HG02973 (cell line): ENCODE results near the gene NCOR2.

ENCODE experiments used
- ATAC-seq: cut with Tn5 transposase; IDR thresholded peaks from one replicate; pipeline ENCODE4 v1.9.1; 2021; ENCODE audit warnings: moderate library complexity; ENCODE audit not compliant: unreplicated experiment

Gene NCOR2

GRCh38 chr12:124561231-124561630 lies 6.2 kb downstream of the NCOR2 start:
- no peak for ATAC-seq

DNA sequence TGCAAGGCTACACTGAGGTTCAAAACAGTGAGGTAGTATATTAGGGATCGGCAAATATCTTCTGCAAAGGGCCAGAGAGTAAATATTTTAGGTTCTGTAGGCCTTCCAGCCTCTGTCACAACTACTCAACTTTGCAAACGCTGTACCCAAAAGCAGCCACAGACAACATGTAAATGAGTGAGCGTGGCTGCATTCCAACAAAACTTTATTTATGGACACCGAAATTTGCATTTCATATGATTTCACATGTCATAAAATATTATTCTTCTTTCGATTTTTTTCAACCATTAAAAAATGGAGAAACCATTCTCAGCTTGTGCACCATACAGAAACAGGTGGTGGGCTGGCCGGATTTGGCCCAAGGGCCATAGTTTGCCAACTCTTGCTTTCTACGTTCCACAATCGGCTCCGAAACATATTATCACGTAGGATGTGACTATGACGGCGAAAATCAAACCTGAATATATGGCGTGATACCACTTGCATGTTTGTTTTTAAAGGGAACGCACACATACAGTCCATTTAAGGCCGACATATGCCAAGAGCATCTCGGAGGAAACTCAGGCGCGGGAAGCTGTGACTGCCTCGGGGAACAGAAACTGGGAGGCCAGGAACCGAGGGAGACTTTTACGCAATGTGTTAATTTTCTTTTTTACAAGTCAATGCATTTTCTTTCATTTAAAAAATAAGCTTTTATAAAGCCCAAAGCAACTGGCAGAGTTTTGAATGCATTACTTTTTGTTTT lies 7.1 kb downstream of the NCOR2 start:
- no peak for ATAC-seq

- no peak for ATAC-seq
Observed at GRCh38 chr12:124559182-124560017, 8.0 kb downstream of the NCOR2 start.

DNA sequence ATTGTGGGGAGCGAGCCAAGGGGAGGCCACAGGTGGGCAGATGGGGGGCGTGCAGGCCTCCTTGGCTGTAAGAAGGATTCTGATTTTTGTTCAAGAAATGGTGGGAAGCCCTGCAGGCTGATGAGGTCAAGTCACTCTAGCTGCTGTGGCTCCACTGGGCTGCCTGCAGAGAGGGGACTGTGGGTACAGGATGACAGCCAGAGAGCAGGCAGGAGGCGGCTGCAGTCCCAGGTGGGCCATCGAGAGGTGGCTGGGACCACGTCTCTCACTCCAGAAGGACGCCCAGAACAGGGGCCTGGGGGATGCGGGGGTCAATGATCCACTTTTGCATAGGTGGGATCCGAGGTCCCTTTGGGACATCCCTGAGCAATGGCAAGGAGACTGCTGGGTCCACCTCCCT lies 9.1 kb downstream of the NCOR2 start:
- no peak for ATAC-seq

- ATAC-seq, result no peak
Observed at GRCh38 chr12:124557518-124558223, 9.7 kb downstream of the NCOR2 start.

- no peak for ATAC-seq
Observed at GRCh38 chr12:124556896-124557501, 10.4 kb downstream of the NCOR2 start.

- ATAC-seq, result no peak
Observed at GRCh38 chr12:124556074-124556466, 11.3 kb downstream of the NCOR2 start.

DNA sequence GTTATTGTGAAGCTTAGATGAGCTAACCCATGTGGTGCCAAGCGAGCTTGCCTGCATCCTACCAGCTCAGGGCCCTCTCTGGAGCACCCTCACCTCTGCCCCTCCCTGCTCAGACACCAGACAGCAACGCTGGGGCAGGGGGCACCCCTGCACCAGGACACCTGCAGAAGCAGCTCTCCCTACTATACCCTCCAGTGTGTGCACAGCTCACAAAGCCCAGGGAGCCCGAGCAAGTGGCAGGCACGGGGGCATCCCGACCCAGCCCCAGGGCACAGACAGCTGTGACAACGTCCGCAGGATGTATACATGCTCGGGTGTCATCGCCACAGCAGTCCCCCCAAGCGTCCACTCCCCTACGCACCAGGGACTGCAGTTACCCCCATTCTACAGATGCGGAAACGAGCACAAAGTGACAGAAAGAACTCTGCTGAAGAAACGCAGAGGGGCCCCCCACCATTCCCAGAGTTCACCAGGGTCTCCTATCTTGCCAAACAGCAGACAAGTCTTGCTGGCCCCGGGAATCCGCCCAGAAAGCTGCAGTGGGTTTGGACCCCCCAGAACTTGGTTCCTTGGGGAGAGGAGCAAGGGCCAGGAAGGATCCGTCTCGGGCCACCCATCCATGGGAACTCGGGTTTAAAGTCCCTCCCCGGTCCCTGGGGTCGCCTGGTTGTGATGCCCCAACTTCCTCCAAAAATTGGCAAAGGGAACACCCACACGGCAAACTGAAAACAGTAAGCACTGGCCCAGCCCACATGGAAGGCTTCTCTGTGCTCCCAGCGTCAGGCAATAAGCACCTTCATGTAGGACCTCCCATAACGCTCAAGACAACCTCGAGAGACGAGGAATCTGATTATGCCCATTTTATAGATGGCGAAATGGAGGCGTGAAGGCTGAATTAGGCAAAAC lies 12.0 kb downstream of the NCOR2 start:
- no peak for ATAC-seq

DNA sequence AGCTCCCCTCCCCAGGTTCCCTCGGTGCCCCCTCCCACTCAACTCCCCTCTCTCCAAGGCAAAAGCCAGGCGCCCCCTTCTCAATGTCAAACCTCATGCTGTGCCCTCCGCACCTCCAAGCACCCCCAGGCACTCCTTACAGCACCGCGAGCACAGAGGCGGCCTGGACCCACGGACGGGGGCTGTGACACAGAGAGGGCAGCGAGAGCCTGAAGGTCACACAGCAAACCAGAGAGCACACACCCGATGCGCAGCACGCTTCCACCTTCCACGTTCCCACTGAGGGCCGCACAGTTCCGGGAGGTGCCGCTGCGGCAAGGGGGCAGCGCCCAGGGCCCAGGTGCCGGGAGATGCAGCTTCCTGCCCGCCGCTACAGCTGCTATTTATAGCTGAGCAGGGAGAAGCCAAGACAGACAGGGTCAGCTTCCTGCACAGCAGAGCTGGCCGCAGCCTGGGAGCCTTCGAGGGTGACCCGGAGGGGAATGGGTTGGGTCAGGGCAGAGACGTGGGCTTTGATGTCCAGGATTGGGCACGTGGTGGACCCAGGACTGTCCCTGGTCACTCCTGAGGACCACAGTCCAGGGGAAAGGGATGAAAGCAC lies 12.9 kb downstream of the NCOR2 start:
- no peak for ATAC-seq

GRCh38 chr12:124553862-124554428 lies 13.5 kb downstream of the NCOR2 start:
- no peak for ATAC-seq

GRCh38 chr12:124551268-124552144 lies 15.9 kb downstream of the NCOR2 start:
- ATAC-seq, result no peak

GRCh38 chr12:124550123-124551089 lies 17.0 kb downstream of the NCOR2 start:
- no peak for ATAC-seq

DNA sequence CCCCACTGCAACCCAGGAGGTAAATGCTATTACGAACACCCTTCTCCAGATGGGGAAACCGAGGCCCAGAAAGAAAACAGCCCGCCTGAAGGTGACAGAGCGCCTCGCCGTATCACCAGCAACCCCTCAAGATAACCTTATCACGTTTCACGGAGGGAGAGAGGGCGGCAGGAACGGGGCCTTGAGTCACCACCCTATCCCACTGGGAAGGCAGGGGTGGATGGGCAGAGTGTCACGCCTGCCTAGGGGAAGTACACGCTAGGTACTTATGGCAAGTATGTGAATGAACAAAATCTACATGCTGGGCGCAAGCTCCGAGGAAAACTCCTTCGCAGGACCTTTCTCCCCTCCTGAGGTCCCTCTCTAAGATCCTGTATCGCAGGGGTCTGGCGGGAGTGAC lies 17.8 kb downstream of the NCOR2 start:
- no peak for ATAC-seq

GRCh38 chr12:124548854-124549378 lies 18.5 kb downstream of the NCOR2 start:
- ATAC-seq, result no peak

- no peak for ATAC-seq
Observed at GRCh38 chr12:124547626-124548025, 19.8 kb downstream of the NCOR2 start.

DNA sequence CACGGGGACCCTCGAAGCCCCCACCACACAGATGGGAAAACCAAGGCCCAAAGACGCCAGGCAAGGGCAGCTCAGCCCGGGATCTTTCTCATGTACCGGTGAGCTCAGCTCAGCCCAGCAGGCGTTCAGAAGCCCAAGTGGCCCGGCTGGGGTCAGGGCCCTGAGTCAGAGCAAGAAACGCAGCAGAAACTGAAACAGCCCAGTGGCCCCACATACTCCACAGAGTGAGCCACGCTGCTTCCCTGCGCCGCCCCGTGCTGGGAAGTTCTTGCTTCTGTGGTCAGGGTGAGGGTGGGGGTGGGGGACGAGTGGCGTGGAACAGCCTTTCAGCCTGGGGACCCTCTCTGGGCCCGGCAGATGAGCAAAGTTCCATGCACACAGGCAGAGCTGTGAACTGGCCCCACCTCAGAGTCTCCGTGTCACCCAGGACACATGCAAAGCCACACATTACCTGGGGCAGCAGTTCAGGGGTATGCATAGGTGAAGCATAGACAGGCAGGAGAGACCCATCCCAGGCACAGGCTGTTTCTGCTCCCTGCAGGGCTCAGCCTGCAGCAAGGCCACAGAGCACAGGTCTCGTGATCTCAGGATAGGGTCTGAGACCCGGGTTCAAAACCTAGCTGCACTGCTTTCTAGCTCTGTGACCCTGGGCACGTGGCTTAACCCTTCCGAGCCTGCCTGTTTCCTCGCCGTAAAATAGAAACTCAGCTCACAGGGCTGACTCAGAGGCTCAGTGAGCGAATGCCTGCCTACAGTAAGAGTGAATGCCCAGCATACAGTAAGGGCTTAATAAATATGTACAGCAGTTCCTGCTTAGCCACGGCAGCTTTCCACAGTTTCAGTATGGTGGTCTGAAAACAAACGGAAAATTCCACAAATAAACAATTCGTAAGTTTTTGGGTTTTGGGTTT lies 21.6 kb downstream of the NCOR2 start:
- ATAC-seq, result peak; percentile 84
